Natural killer cell (primary cell): ENCODE data around the gene PCIF1. TPM values are rescaled to one million over a fixed set of nuclear protein-coding genes. Genes with fewer than 3 reads are reported as not detected.

ENCODE experiments used
- ATAC-seq, 3 donors: fragments of 150-1000 bp in 2 of 3; fragments of 200-7000 bp in 1 of 3; cut with Tn5 transposase; 1 replicate in 1 of 3; 2 replicates in 2 of 3; pipeline ENCODE4 v1.10.0; 2021; ENCODE audit warnings: mild to moderate bottlenecking in 2 of 3, moderate library complexity in 2 of 3
- DNase-seq, 2 donors: peaks; one replicate each; pipeline versions ENCODE4 v3.0.0 to v3.0.0-alpha.2; 2013 to 2021; ENCODE audit warnings: mixed read lengths in 1 of 2
- H3K27ac ChIP-seq: one replicate; pipeline ENCODE4 v1.5.1; 2013; ENCODE audit warnings: mild to moderate bottlenecking, low read length
- H3K27me3 ChIP-seq: one replicate; pipeline ENCODE4 v1.6.1; 2013; ENCODE audit warnings: low read length; ENCODE audit not compliant: control insufficient read depth, insufficient read depth
- H3K36me3 ChIP-seq: one replicate; pipeline ENCODE4 v1.6.1; 2013; ENCODE audit warnings: low read length; ENCODE audit not compliant: control insufficient read depth, insufficient read depth
- H3K4me1 ChIP-seq: one replicate; pipeline ENCODE4 v1.6.1; 2013; ENCODE audit warnings: low read length; ENCODE audit not compliant: control insufficient read depth, insufficient read depth
- H3K4me3 ChIP-seq: one replicate; pipeline ENCODE4 v1.5.1; 2013; ENCODE audit warnings: low read length
- H3K9me3 ChIP-seq: one replicate; pipeline ENCODE4 v1.6.1; 2013; ENCODE audit warnings: low read length; ENCODE audit not compliant: control insufficient read depth, insufficient read depth
- H3K27ac Mint-ChIP-seq, 2 donors: one replicate each; pipeline ENCODE4 v1.8.0; 2022; ENCODE audit warnings: mild to moderate bottlenecking in 2 of 2, mixed read lengths in 2 of 2, moderate library complexity in 1 of 2
- H3K27me3 Mint-ChIP-seq, 2 donors: one replicate each; pipeline ENCODE4 v1.8.0; 2022; ENCODE audit warnings: low read depth in 2 of 2, mixed read lengths in 2 of 2
- H3K36me3 Mint-ChIP-seq: one replicate; pipeline ENCODE4 v1.8.0; 2022; ENCODE audit warnings: mixed read lengths
- H3K4me1 Mint-ChIP-seq, 2 donors: one replicate each; pipeline ENCODE4 v1.8.0; 2022; ENCODE audit warnings: mixed read lengths in 2 of 2
- H3K4me3 Mint-ChIP-seq: one replicate; pipeline ENCODE4 v1.8.0; 2022; ENCODE audit warnings: mild to moderate bottlenecking, moderate library complexity, mixed read lengths
- H3K9me3 Mint-ChIP-seq, 2 donors: one replicate each; pipeline ENCODE4 v1.8.0; 2022; ENCODE audit warnings: mixed read lengths in 2 of 2
- CTCF ChIP-seq: fragments of 200-600 bp; IDR thresholded peaks from one replicate; pipeline ENCODE4 v1.8.0; 2022; ENCODE audit warnings: antibody characterized with exemption
- WGBS: methylation state at CpG from one replicate; pipeline ENCODE4 v1.1.7; 2013; ENCODE audit warnings: missing lambda C conversion rate; ENCODE audit not compliant: insufficient coverage; 5-methylcytosine and 5-hydroxymethylcytosine counted together
- intact Hi-C: fragments of 100-400 bp; cut with micrococcal nuclease; formaldehyde crosslinking; loops from one replicate; pipeline ENCODE4 v1.14.2; 2022
- total RNA-seq, 4 donors: library from RNA; stranded (reverse); fragments of 120-200 nt in 1 of 4; gene quantifications; one replicate each; pipeline versions ENCODE4 v1.2.3 to v1.2.4, GENCODE V29; 2013 to 2022

PCIF1 gene
- total RNA-seq, 3 donors from 2014 or later (not counting 1 experiment from before 2014, with no cell fraction given): 72.0 to 85.1 (median 73.3) TPM

GRCh38 chr20:45892049-45892825 lies 42.2 kb upstream of the PCIF1 start:
- H3K4me1 Mint-ChIP-seq: peaks cover 5 to 24% of the 10 kb centered on the region in 2 donors
- Histone ChIP-seq H3K4me1 (peaks cover 38% of the 10 kb centered on the region), H3K9me3 (no peaks in the 10 kb centered on the region), H3K27me3 (no peaks in the 10 kb centered on the region), H3K4me3 (peak overlapping the region; percentile 68), H3K27ac (no peak overlapping the region), H3K36me3 (peaks cover 16% of the 10 kb centered on the region)
- H3K27me3 Mint-ChIP-seq: no peaks in the 10 kb centered on the region
- peak overlapping the region; percentile 79 for H3K4me3 Mint-ChIP-seq
- no peaks in the 10 kb centered on the region for H3K36me3 Mint-ChIP-seq
- intact Hi-C loops: no loop called here
- DNase-seq: no peak
- H3K27ac Mint-ChIP-seq: peak overlapping the region; percentile 57 to 88
- 86% methylated on average over 8 of the region's 9 CpGs for WGBS
- no peaks in the 10 kb centered on the region for H3K9me3 Mint-ChIP-seq
- TF ChIP-seq CTCF: no peak
- ATAC-seq: peak in 1 of 3 donors; percentile 31

GRCh38 chr20:45892828-45893500 lies 41.5 kb upstream of the PCIF1 start:
- peaks cover 38% of the 10 kb centered on the region for H3K4me1 ChIP-seq
- no peaks in the 10 kb centered on the region for H3K27me3 Mint-ChIP-seq
- H3K4me1 Mint-ChIP-seq: peaks cover 5 to 24% of the 10 kb centered on the region in 2 donors
- 51% methylated on average over 3 of the region's 4 CpGs for WGBS
- no peak overlapping the region for H3K4me3 ChIP-seq
- H3K9me3 Mint-ChIP-seq: no peaks in the 10 kb centered on the region
- intact Hi-C loops: no loop called here
- DNase-seq: peak in 1 of 2 donors; percentile 39
- no peak for ATAC-seq
- H3K27ac Mint-ChIP-seq: peak overlapping the region; percentile 57 to 88
- H3K27ac ChIP-seq: peak overlapping the region; percentile 6
- no peak for TF ChIP-seq CTCF
- peak overlapping the region; percentile 79 for H3K4me3 Mint-ChIP-seq
- H3K36me3 ChIP-seq: peaks cover 16% of the 10 kb centered on the region
- no peaks in the 10 kb centered on the region for H3K36me3 Mint-ChIP-seq
- H3K9me3 ChIP-seq: no peaks in the 10 kb centered on the region
- no peaks in the 10 kb centered on the region for H3K27me3 ChIP-seq

DNA sequence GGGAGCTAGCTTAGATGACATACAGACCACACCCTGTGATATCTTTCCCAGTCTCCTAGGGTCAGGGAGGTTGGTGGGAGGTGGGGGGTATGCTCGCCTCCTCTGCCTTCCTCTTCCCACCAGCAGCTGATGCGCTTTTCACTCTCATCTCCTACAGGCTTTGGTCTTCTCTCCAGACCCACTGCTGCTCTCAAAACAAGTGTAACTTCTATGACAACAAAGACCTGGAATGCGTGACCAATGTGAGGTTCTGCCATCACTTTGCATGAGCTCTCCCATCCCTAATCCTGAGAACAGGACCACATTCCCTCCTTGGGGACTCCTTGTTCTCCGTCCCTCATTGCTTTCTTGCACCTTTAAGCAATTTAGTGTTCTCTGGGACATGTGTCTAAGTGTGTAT lies 40.7 kb upstream of the PCIF1 start:
- no peaks in the 10 kb centered on the region for H3K9me3 Mint-ChIP-seq
- H3K36me3 Mint-ChIP-seq: no peaks in the 10 kb centered on the region
- no peaks in the 10 kb centered on the region for H3K9me3 ChIP-seq
- no peak for ATAC-seq
- H3K4me1 Mint-ChIP-seq: peaks cover 5 to 24% of the 10 kb centered on the region in 2 donors
- DNase-seq: no peak
- no peak overlapping the region for H3K27ac Mint-ChIP-seq
- no peak overlapping the region for H3K4me3 ChIP-seq
- 96% methylated on average over 2 of the region's 4 CpGs for WGBS
- no peak for TF ChIP-seq CTCF
- H3K36me3 ChIP-seq: peaks cover 17% of the 10 kb centered on the region
- H3K27ac ChIP-seq: no peak overlapping the region
- no peaks in the 10 kb centered on the region for H3K27me3 Mint-ChIP-seq
- intact Hi-C loops: no loop called here
- peaks cover 38% of the 10 kb centered on the region for H3K4me1 ChIP-seq
- H3K4me3 Mint-ChIP-seq: peak overlapping the region; percentile 42
- no peaks in the 10 kb centered on the region for H3K27me3 ChIP-seq
